K562 (cell line): ENCODE results near the gene ZNRF1. TPM values are rescaled to one million over a fixed set of nuclear protein-coding genes. Genes with fewer than 3 reads are reported as not detected.

Source experiments
- ATAC-seq: fragments of 200-7000 bp; cut with Tn5 transposase; 3 replicates; pipeline ENCODE4 v1.9.1; 2020; ENCODE audit warnings: moderate library complexity
- BruUV-seq: library from RNA; stranded (reverse); fragments of 400-500 nt; replicated peaks from 2 replicates; lab custom pipeline; 2021; lab: Mats Ljungman, UMichigan
- CTCF ChIA-PET: fragments of 300-600 bp; formaldehyde crosslinking; extraction: SDS; loops from one replicate; lab custom pipeline; 2021; ENCODE audit warnings: low intra/inter-chr PET ratio; lab: Yijun Ruan, JAX
- POLR2A ChIA-PET: fragments of 300-600, 350-650 bp; sonication (Branson Sonifier 250); formaldehyde crosslinking; extraction: SDS; loops from one replicate; lab custom pipeline; 2021; ENCODE audit warnings: antibody characterized with exemption, inconsistent platforms; lab: Yijun Ruan, JAX
- DNase-seq, 4 experiments: peaks; one replicate each; pipeline versions ENCODE4 v3.0.0 to v3.0.0-alpha.2; 2011 to 2018; ENCODE audit warnings: low spot score in 3 of 4, mixed read lengths in 3 of 4; ENCODE audit errors: extremely low read depth in 1 of 4
- FAIRE-seq: peaks from 2 replicates; lab custom pipeline; 2011; peaks lifted over from hg19 to GRCh38; lab: Jason Lieb, UNC
- H2AFZ ChIP-seq: 2 replicates; pipeline ENCODE4 v1.6.0; 2011; ENCODE audit warnings: low read depth, low read length, control low read depth, inconsistent platforms
- H3K27ac ChIP-seq: fragments of 200-600 bp; 3 replicates; pipeline ENCODE4 v1.8.0; 2011; ENCODE audit warnings: low read depth, mild to moderate bottlenecking, control low read depth, inconsistent platforms, low read length, moderate library complexity, mixed read lengths; ENCODE audit errors: extremely low read depth
- H3K27me3 ChIP-seq, 2 experiments: fragments of 300-600 bp in 1 of 2; 2 replicates in 1 of 2; 3 replicates in 1 of 2; pipeline versions ENCODE4 v1.6.0 to v1.8.0; 2011; ENCODE audit warnings: inconsistent platforms in 2 of 2, low read length in 2 of 2, mild to moderate bottlenecking in 1 of 2, mixed read lengths in 1 of 2, moderate library complexity in 1 of 2; ENCODE audit not compliant: control insufficient read depth in 2 of 2, insufficient read depth in 2 of 2
- H3K36me3 ChIP-seq: fragments of 300-600 bp; 3 replicates; pipeline ENCODE4 v1.8.0; 2011; ENCODE audit warnings: mild to moderate bottlenecking, low read length, inconsistent platforms; ENCODE audit not compliant: control insufficient read depth, insufficient read depth
- H3K4me1 ChIP-seq, 2 experiments: fragments of 200-600 bp in 1 of 2; replicated peaks in 1 of 2; 2 replicates in 1 of 2; 3 replicates in 1 of 2; pipeline versions ENCODE4 v1.5.1 to v1.8.0; 2011; ENCODE audit warnings: inconsistent platforms in 2 of 2, low read length in 2 of 2, mild to moderate bottlenecking in 1 of 2, mixed read lengths in 1 of 2, moderate library complexity in 1 of 2; ENCODE audit not compliant: control insufficient read depth in 2 of 2, insufficient read depth in 2 of 2
- H3K4me2 ChIP-seq: 2 replicates; pipeline ENCODE4 v1.6.1; 2011; ENCODE audit warnings: low read length, control low read depth, inconsistent platforms, mixed read lengths; ENCODE audit not compliant: insufficient read depth
- H3K4me3 ChIP-seq: fragments of 200-600 bp; sonication (generic), shearing (Covaris generic); 2 replicates; pipeline ENCODE4 v1.5.1; 2016; ENCODE audit warnings: control low read depth, inconsistent platforms
- H3K79me2 ChIP-seq: fragments of 200-600 bp; 3 replicates; pipeline ENCODE4 v1.8.0; 2011; ENCODE audit warnings: low read length, inconsistent platforms; ENCODE audit not compliant: control insufficient read depth, insufficient read depth
- H3K9ac ChIP-seq, 2 experiments: 2 replicates each; pipeline versions ENCODE4 v1.6.0 to v1.6.1; 2011; ENCODE audit warnings: low read depth in 2 of 2, low read length in 2 of 2, control low read depth in 1 of 2, inconsistent platforms in 1 of 2, mild to moderate bottlenecking in 1 of 2, mixed read lengths in 1 of 2; ENCODE audit not compliant: insufficient read depth in 1 of 2
- H3K9me1 ChIP-seq: one replicate; pipeline ENCODE4 v1.6.0; 2011; ENCODE audit warnings: inconsistent platforms, mild to moderate bottlenecking, low read length, moderate library complexity; ENCODE audit not compliant: control insufficient read depth, insufficient read depth
- H3K9me3 ChIP-seq: replicated peaks from 2 replicates; pipeline ENCODE4 v1.5.1; 2011; ENCODE audit warnings: low read depth, low read length, inconsistent platforms; ENCODE audit not compliant: control insufficient read depth, insufficient read depth
- H4K20me1 ChIP-seq: replicated peaks from 2 replicates; pipeline ENCODE4 v1.6.1; 2011; ENCODE audit warnings: low read length, inconsistent platforms, mixed read lengths; ENCODE audit not compliant: control insufficient read depth, insufficient read depth
- BCOR ChIP-seq: fragments of 450-650 bp; IDR thresholded peaks from 2 replicates; pipeline ENCODE4 v1.6.1; 2016
- FOSL1 ChIP-seq: fragments of 200-800 bp; sonication (Bioruptor generic); conservative IDR thresholded peaks from 2 replicates; pipeline ENCODE4 v1.6.1; 2016; ENCODE audit warnings: missing genetic modification characterization, missing compliant biosample characterization
- JUND ChIP-seq, 2 experiments: IDR thresholded peaks; 2 replicates in 1 of 2; 3 replicates in 1 of 2; pipeline ENCODE4 v1.6.1; 2011; ENCODE audit warnings: borderline replicate concordance in 2 of 2, low read depth in 2 of 2, low read length in 2 of 2, improper control_type of control experiment in 1 of 2, missing biosample characterization in 1 of 2, missing genetic modification characterization in 1 of 2, missing genetic modification reagents in 1 of 2
- KAT8 ChIP-seq: fragments of 450-650 bp; IDR thresholded peaks from 2 replicates; pipeline ENCODE4 v1.6.1; 2016; ENCODE audit warnings: low read depth, mild to moderate bottlenecking
- KDM1A ChIP-seq, 2 experiments: fragments of 450-650 bp; IDR thresholded peaks; 2 replicates each; pipeline ENCODE4 v1.6.1; 2016; ENCODE audit warnings: mild to moderate bottlenecking in 2 of 2
- KLF13 ChIP-seq: fragments of 450-650 bp; IDR thresholded peaks from 2 replicates; pipeline ENCODE4 v1.6.1; 2016; ENCODE audit warnings: missing genetic modification characterization, low read depth, mild to moderate bottlenecking, missing compliant biosample characterization, moderate library complexity, borderline replicate concordance
- NBN ChIP-seq: fragments of 450-650 bp; IDR thresholded peaks from 2 replicates; pipeline ENCODE4 v1.6.1; 2016; ENCODE audit warnings: low read depth, mild to moderate bottlenecking
- NR3C1 ChIP-seq: sonication (generic); formaldehyde crosslinking; IDR thresholded peaks from 2 replicates; pipeline ENCODE4 v1.8.1; 2022; ENCODE audit warnings: missing genetic modification reagents
- ZFP36 ChIP-seq: fragments of 150-350 bp; IDR thresholded peaks from 2 replicates; pipeline ENCODE4 v1.6.1; 2018; ENCODE audit warnings: low read length, low read depth; ENCODE audit not compliant: partially characterized antibody
- WGBS: fragments of 100-300 bp; shearing (Covaris generic); methylation state at CpG from one replicate; pipeline ENCODE4 v1.1.6; 2016; ENCODE audit warnings: low coverage, mixed read lengths; ENCODE audit not compliant: insufficient coverage; ENCODE audit errors: missing lambda C conversion rate; 5-methylcytosine and 5-hydroxymethylcytosine counted together
- in situ Hi-C: fragments of 300-500 bp; cut with MboI; formaldehyde crosslinking; loops from 4 replicates; pipeline ENCODE4 v1.15.0; 2018; ENCODE audit warnings: inconsistent platforms, mixed read lengths
- intact Hi-C: fragments of 100-400 bp; cut with micrococcal nuclease; formaldehyde crosslinking; loops from 2 replicates; pipeline ENCODE4 v1.14.2; 2022
- polyA plus RNA-seq, 8 experiments: library from polyadenylated mRNA; depleted of rRNA in 4 of 8; stranded (reverse) in 5 of 8; unstranded in 3 of 8; fragments of >200 nt; fragmentation: Nextera tagmentation in 2 of 8; fragmentation: Illumina TruSeq in 1 of 8; extraction: Ambion mirVana in 2 of 8; extraction: Trizol in 1 of 8; gene quantifications; 2 replicates each; pipeline versions ENCODE4 v1.2.1 to v1.2.3, GENCODE V29; 2011 to 2014; ENCODE audit warnings: inconsistent platforms in 1 of 8, missing spikeins in 1 of 8
- total RNA-seq, 7 experiments: library from RNA; depleted of rRNA in 6 of 7; stranded (reverse); fragments of >200 nt in 6 of 7; fragmentation: Illumina TruSeq in 2 of 7; extraction: Trizol in 2 of 7; gene quantifications; 2 replicates each; pipeline versions ENCODE4 v1.2.1 to v1.2.3, GENCODE V29; 2011 to 2021; ENCODE audit warnings: low replicate concordance in 1 of 7
- TF ChIP-seq, protein P1 (sequence below): fragments of 250-450 bp; sonication (Bioruptor Pico); IDR thresholded peaks from 2 replicates; pipeline ENCODE4 v1.8.0; 2022; ENCODE audit warnings: inconsistent platforms, mild to moderate bottlenecking, moderate library complexity, borderline replicate concordance

Gene ZNRF1
- total and polyA plus RNA-seq, 9 of the 15 experiments (the other 6 are each of a cell fraction or from before 2014, with no cell fraction given): 9.5 to 37.7 (median 20.0) TPM

DNA sequence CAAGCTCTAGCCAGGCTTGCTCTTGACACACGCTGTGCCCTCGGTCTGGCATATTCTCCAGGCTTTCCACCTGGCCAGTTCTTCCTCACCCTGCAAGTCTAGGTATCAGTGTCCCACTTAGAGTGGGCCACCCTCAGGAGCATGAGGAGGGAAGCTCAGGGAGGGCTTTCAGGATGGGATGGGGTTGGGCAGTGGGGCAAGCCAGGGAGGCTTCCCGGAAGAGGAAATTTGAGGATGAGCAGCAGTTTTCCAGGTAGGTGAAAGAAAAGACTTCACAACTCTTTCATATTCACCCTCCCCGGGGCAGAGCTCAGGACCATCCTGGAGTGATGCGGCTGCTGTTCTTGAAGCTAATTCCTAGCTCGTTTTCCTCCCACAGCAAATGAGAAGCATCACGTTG, 132.3 kb downstream of the ZNRF1 start:
- POLR2A ChIA-PET: interaction anchor here (0.5 to 1.4 kb wide), 4 partner anchors 11 to 481 kb away, joined by 3 to 4 read pairs (median 3); no protein-coding TSS in a partner anchor
- H4K20me1 ChIP-seq: no peaks in the 10 kb centered on the region
- FAIRE-seq: no peak

DNA sequence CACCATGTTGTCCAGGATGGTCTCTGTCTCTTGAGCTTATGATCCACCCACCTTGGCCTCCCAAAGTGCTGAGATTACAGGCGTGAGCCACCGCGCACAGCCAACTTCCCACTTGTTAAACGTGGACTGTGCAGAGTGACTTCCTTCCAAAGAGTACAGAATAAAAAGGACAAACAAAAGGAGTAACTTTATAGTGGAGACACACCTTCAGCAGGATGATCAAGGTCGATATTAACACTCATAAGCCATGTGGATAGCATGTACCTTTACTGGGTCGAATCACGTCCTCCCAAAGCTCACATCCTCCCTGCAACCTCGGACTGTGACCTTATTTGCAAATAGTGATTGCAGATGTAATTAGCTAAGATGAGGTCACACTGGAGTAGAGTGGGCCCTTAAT, 139.4 kb downstream of the ZNRF1 start:
- no peak overlapping the region for H3K4me2 ChIP-seq
- FAIRE-seq: no peak
- H2AFZ ChIP-seq: no peak overlapping the region
- no peak overlapping the region for H3K9ac ChIP-seq
- no peaks in the 10 kb centered on the region for H3K79me2 ChIP-seq
- no peaks in the 10 kb centered on the region; a peak in 1 of 5 replicates for H3K4me1 ChIP-seq
- no peaks in the 10 kb centered on the region for H3K9me3 ChIP-seq
- intact Hi-C loops: loop anchor here (10.0 kb wide), 2 partner anchors 273 to 433 kb away; partner anchors contain the start of gene MLKL
- BruUV-seq: no TSS peak
- H3K27ac ChIP-seq: no peak overlapping the region
- in situ Hi-C loops: loop anchor here (25.0 kb wide), 1 partner anchor 426 kb away; the partner anchor contains the start of gene MLKL
- no peaks in the 10 kb centered on the region for H3K36me3 ChIP-seq
- ChIA-PET CTCF (no interaction called here), POLR2A (interaction anchor here (0.9 kb wide), 1 partner anchor 8 kb away, joined by 3 read pairs; no protein-coding TSS in a partner anchor)
- no peak for ATAC-seq
- TF ChIP-seq KDM1A (IDR thresholded peaks at IDR 0.05) (0 out of 4 replicates have a peak, but pooled peaks of 1 of the 2 experiments have one; percentile 7), FOSL1 (tag) (no peak)
- TF ChIP-seq, protein P1, sequence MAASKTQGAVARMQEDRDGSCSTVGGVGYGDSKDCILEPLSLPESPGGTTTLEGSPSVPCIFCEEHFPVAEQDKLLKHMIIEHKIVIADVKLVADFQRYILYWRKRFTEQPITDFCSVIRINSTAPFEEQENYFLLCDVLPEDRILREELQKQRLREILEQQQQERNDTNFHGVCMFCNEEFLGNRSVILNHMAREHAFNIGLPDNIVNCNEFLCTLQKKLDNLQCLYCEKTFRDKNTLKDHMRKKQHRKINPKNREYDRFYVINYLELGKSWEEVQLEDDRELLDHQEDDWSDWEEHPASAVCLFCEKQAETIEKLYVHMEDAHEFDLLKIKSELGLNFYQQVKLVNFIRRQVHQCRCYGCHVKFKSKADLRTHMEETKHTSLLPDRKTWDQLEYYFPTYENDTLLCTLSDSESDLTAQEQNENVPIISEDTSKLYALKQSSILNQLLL (CRISPR knock-in tag): no peak
- H3K27me3 ChIP-seq: no peaks in the 10 kb centered on the region
- no peak overlapping the region for H3K4me3 ChIP-seq
- 36% methylated on average over 8 of the region's 8 CpGs for WGBS
- no peak for DNase-seq
- H3K9me1 ChIP-seq: no peaks in the 10 kb centered on the region
- no peaks in the 10 kb centered on the region for H4K20me1 ChIP-seq

More for the DNA sequence above, 132.3 kb downstream of the ZNRF1 start:
- ATAC-seq (no peak; the same call in 2 of the 3 replicates), DNase-seq (no peak)
- TF ChIP-seq ZFP36 (peak; percentile 92), KAT8 (no peak), BCOR (peak; percentile 30; the same call in 1 of the 2 replicates), NBN (no peak), JUND (IDR thresholded peaks at IDR 0.05; ENCODE audit: borderline replicate concordance, low read depth, low read length) (no peak), JUND (tag; IDR thresholded peaks at IDR 0.05; ENCODE audit: borderline replicate concordance, low read depth, low read length) (no peak), NR3C1 (CRISPR knock-in tag) (no peak), KLF13 (tag) (no peak)
- no TSS peak for BruUV-seq
- Histone ChIP-seq H3K9ac (no peak overlapping the region), H3K27ac (no peak overlapping the region), H3K9me3 (no peaks in the 10 kb centered on the region; the same call in none of the 2 replicates), H3K36me3 (no peaks in the 10 kb centered on the region), H2AFZ (no peak overlapping the region), H3K4me2 (no peak overlapping the region), H3K79me2 (no peaks in the 10 kb centered on the region), H3K9me1 (no peaks in the 10 kb centered on the region), H3K27me3 (no peaks in the 10 kb centered on the region; a peak in 1 of 5 replicates), H3K4me1 (peaks cover 4 to 7% of the 10 kb centered on the region in 2 experiments; a peak in 4 of 5 replicates), H3K4me3 (no peak overlapping the region)
- intact Hi-C loops: loop anchor here (10.0 kb wide), 2 partner anchors 266 to 426 kb away; partner anchors contain the start of gene MLKL
- WGBS: 63% methylated on average over 5 of the region's 7 CpGs
- in situ Hi-C loops: loop anchor here (25.0 kb wide), 1 partner anchor 419 kb away; the partner anchor contains the start of gene MLKL
- CTCF ChIA-PET: no interaction called here
